GM23338 (cell line): ENCODE data around the gene TMC3. TPM values are rescaled to one million over a fixed set of nuclear protein-coding genes. Genes with fewer than 3 reads are reported as not detected.

Source experiments
- ATAC-seq: fragments of 200-7000 bp; cut with Tn5 transposase; 3 replicates; pipeline ENCODE4 v1.9.1; 2020
- DNase-seq: peaks from one replicate; pipeline ENCODE4 v3.0.0-alpha.2; 2015; ENCODE audit warnings: low spot score
- H2AFZ ChIP-seq: fragments of 200-600 bp; sonication (generic); 2 replicates; pipeline ENCODE4 v1.8.0; 2016; ENCODE audit warnings: antibody characterized with exemption, mild to moderate bottlenecking, moderate library complexity
- H3F3A ChIP-seq: fragments of 200-600 bp; sonication (generic); replicated peaks from 2 replicates; pipeline ENCODE4 v1.8.0; 2017; ENCODE audit warnings: antibody characterized with exemption, mixed run types, low read depth
- H3K27ac ChIP-seq: fragments of 200-600 bp; sonication (generic); 2 replicates; pipeline ENCODE4 v1.6.1; 2016; ENCODE audit warnings: low read depth
- H3K27me3 ChIP-seq: fragments of 200-600 bp; sonication (generic); 2 replicates; pipeline ENCODE4 v1.8.0; 2016; ENCODE audit warnings: mild to moderate bottlenecking, mixed run types, moderate library complexity; ENCODE audit not compliant: insufficient read depth
- H3K36me3 ChIP-seq: fragments of 200-600 bp; sonication (generic); 2 replicates; pipeline ENCODE4 v1.8.0; 2016; ENCODE audit warnings: mild to moderate bottlenecking; ENCODE audit not compliant: insufficient read depth
- H3K4me1 ChIP-seq: fragments of 200-600 bp; sonication (generic); 2 replicates; pipeline ENCODE4 v1.8.0; 2016; ENCODE audit warnings: mild to moderate bottlenecking, moderate library complexity; ENCODE audit not compliant: insufficient read depth
- H3K4me2 ChIP-seq: fragments of 200-600 bp; sonication (generic); 2 replicates; pipeline ENCODE4 v1.7.1; 2017; ENCODE audit warnings: mixed run types
- H3K4me3 ChIP-seq: fragments of 200-600 bp; sonication (generic); 2 replicates; pipeline ENCODE4 v1.6.1; 2016; ENCODE audit warnings: mixed run types
- H3K79me2 ChIP-seq: fragments of 200-600 bp; sonication (generic); replicated peaks from 2 replicates; pipeline ENCODE4 v1.8.0; 2017; ENCODE audit warnings: mild to moderate bottlenecking; ENCODE audit not compliant: insufficient read depth
- H3K9me2 ChIP-seq: fragments of 200-600 bp; sonication (generic); 2 replicates; pipeline ENCODE4 v1.8.0; 2017; ENCODE audit not compliant: insufficient read depth
- H4K20me1 ChIP-seq: fragments of 200-600 bp; sonication (generic); replicated peaks from 2 replicates; pipeline ENCODE4 v1.8.0; 2017; ENCODE audit warnings: mild to moderate bottlenecking; ENCODE audit not compliant: insufficient read depth
- H3K27ac Mint-ChIP-seq: 2 replicates; pipeline ENCODE4 v1.8.0; 2020; ENCODE audit warnings: inconsistent platforms, mild to moderate bottlenecking, moderate library complexity, mixed read lengths
- H3K27me3 Mint-ChIP-seq: 3 replicates; pipeline ENCODE4 v1.8.0; 2022; ENCODE audit warnings: low read depth, mild to moderate bottlenecking, moderate library complexity, mixed read lengths, inconsistent platforms; ENCODE audit not compliant: insufficient read depth, poor library complexity
- H3K36me3 Mint-ChIP-seq: 3 replicates; pipeline ENCODE4 v1.8.0; 2021; ENCODE audit warnings: low read depth, mild to moderate bottlenecking, inconsistent platforms, moderate library complexity, mixed read lengths
- H3K4me1 Mint-ChIP-seq: 3 replicates; pipeline ENCODE4 v1.8.0; 2020; ENCODE audit warnings: mild to moderate bottlenecking, inconsistent platforms, mixed read lengths
- H3K4me3 Mint-ChIP-seq: 3 replicates; pipeline ENCODE4 v1.8.0; 2021; ENCODE audit warnings: moderate library complexity, mild to moderate bottlenecking, inconsistent platforms, mixed read lengths
- H3K9me3 Mint-ChIP-seq: 3 replicates; pipeline ENCODE4 v1.8.0; 2020; ENCODE audit warnings: moderate library complexity, mild to moderate bottlenecking, inconsistent platforms, mixed read lengths
- CREB1 ChIP-seq: fragments of 250-450 bp; sonication (Bioruptor Pico); IDR thresholded peaks from 2 replicates; pipeline ENCODE4 v1.5.0; 2020; ENCODE audit warnings: low read depth, mild to moderate bottlenecking, moderate library complexity
- CTCF ChIP-seq, 2 experiments: fragments of 200-600 bp in 1 of 2; sonication (generic) in 1 of 2; conservative IDR thresholded peaks; 2 replicates each; pipeline versions ENCODE4 v1.5.1 to v1.6.1; 2016 to 2017; ENCODE audit warnings: antibody characterized with exemption in 2 of 2, low read depth in 2 of 2, mild to moderate bottlenecking in 2 of 2, moderate library complexity in 1 of 2
- ETS1 ChIP-seq: IDR thresholded peaks from 2 replicates; pipeline ENCODE4 v1.6.1; 2016; ENCODE audit warnings: antibody characterized with exemption
- EZH2 ChIP-seq: fragments of 200-600 bp; sonication (generic); IDR thresholded peaks from one replicate; pipeline ENCODE4 v1.8.0; 2017; ENCODE audit warnings: antibody characterized with exemption, mild to moderate bottlenecking, low read depth; ENCODE audit not compliant: unreplicated experiment
- EZH2phosphoT487 ChIP-seq: fragments of 200-600 bp; sonication (generic); IDR thresholded peaks from one replicate; pipeline ENCODE4 v1.8.1; 2018; ENCODE audit warnings: antibody characterized with exemption; ENCODE audit not compliant: unreplicated experiment
- NANOG ChIP-seq: IDR thresholded peaks from 2 replicates; pipeline ENCODE4 v1.6.1; 2016; ENCODE audit warnings: antibody characterized with exemption, borderline replicate concordance
- REST ChIP-seq: IDR thresholded peaks from one replicate; pipeline ENCODE4 v1.6.1; 2018; ENCODE audit warnings: antibody characterized with exemption; ENCODE audit not compliant: unreplicated experiment
- STAT1 ChIP-seq: IDR thresholded peaks from one replicate; pipeline ENCODE4 v1.6.1; 2016; ENCODE audit warnings: antibody characterized with exemption; ENCODE audit not compliant: unreplicated experiment
- ZNF114 ChIP-seq: fragments of 250-450 bp; sonication (Bioruptor Pico); IDR thresholded peaks from 2 replicates; pipeline ENCODE4 v1.5.0; 2020; ENCODE audit warnings: mild to moderate bottlenecking, moderate library complexity
- ZNF331 ChIP-seq: fragments of 250-450 bp; sonication (Bioruptor Pico); IDR thresholded peaks from 2 replicates; pipeline ENCODE4 v1.5.0; 2020; ENCODE audit warnings: low read depth, mild to moderate bottlenecking, moderate library complexity
- ZNF462 ChIP-seq: fragments of 250-450 bp; sonication (Bioruptor Pico); IDR thresholded peaks from 2 replicates; pipeline ENCODE4 v1.5.0; 2020; ENCODE audit warnings: mild to moderate bottlenecking, moderate library complexity
- polyA plus RNA-seq: library from polyadenylated mRNA; unstranded; fragments of >200 nt; fragmentation: Nextera tagmentation; extraction: Ambion mirVana; gene quantifications from 2 replicates; pipeline ENCODE4 v1.2.1, GENCODE V29; 2016
- total RNA-seq: library from RNA; depleted of rRNA; stranded (reverse); fragments of >200 nt; shearing (Covaris generic); gene quantifications from 2 replicates; pipeline ENCODE4 v1.2.3, GENCODE V29; 2014

TMC3 gene
- total and polyA plus RNA-seq, 2 experiments from 2014 or later = 0.10 TPM; not detected in 1

- H3K27me3 ChIP-seq = no peaks in the 10 kb centered on the region
- Mint-ChIP-seq H3K9me3 (no peaks in the 10 kb centered on the region), H3K4me1 (no peaks in the 10 kb centered on the region; the same call in 2 of the 3 replicates), H3K27me3 (peaks cover 9% of the 10 kb centered on the region), H3K4me3 (no peak overlapping the region), H3K36me3 (no peaks in the 10 kb centered on the region), H3K27ac (no peak overlapping the region)
- H3K79me2 ChIP-seq = no peaks in the 10 kb centered on the region
- H3K4me1 ChIP-seq = no peaks in the 10 kb centered on the region
- ATAC-seq (no peak), DNase-seq (no peak)
- no peaks in the 10 kb centered on the region for H3K9me2 ChIP-seq
- no peaks in the 10 kb centered on the region for H3K36me3 ChIP-seq
- H4K20me1 ChIP-seq = no peaks in the 10 kb centered on the region
- H2AFZ ChIP-seq = no peak overlapping the region
- no peak overlapping the region for H3K27ac ChIP-seq
- no peak for TF ChIP-seq EZH2phosphoT487
- no peak for TF ChIP-seq ETS1
- no peak for TF ChIP-seq NANOG
- TF ChIP-seq CREB1 = no peak
- TF ChIP-seq ZNF114 (CRISPR knock-in tag) = no peak
- no peak for TF ChIP-seq CTCF (conservative IDR thresholded peaks at IDR 0.05; ENCODE audit: low read depth in 2 of 2)
- TF ChIP-seq STAT1 = no peak
- TF ChIP-seq ZNF331 (CRISPR knock-in tag) = no peak
- no peak for TF ChIP-seq EZH2
- no peak for TF ChIP-seq REST
- no peak for TF ChIP-seq ZNF462 (CRISPR knock-in tag)
- H3K4me2 ChIP-seq = no peak overlapping the region
- H3K4me3 ChIP-seq = no peak overlapping the region
- H3F3A ChIP-seq = no peaks in the 10 kb centered on the region
These were observed 40.6 kb downstream of the TMC3 start for GRCh38 chr15:81333363-81333762.
